ENCODE data around the gene CDKN1C.

GRCh38 chr11:2921742-2922493 lies 36.3 kb upstream of the CDKN1C start:
- TF ChIP-seq, protein P1, sequence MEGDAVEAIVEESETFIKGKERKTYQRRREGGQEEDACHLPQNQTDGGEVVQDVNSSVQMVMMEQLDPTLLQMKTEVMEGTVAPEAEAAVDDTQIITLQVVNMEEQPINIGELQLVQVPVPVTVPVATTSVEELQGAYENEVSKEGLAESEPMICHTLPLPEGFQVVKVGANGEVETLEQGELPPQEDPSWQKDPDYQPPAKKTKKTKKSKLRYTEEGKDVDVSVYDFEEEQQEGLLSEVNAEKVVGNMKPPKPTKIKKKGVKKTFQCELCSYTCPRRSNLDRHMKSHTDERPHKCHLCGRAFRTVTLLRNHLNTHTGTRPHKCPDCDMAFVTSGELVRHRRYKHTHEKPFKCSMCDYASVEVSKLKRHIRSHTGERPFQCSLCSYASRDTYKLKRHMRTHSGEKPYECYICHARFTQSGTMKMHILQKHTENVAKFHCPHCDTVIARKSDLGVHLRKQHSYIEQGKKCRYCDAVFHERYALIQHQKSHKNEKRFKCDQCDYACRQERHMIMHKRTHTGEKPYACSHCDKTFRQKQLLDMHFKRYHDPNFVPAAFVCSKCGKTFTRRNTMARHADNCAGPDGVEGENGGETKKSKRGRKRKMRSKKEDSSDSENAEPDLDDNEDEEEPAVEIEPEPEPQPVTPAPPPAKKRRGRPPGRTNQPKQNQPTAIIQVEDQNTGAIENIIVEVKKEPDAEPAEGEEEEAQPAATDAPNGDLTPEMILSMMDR (IDR thresholded peaks at IDR 0.05), result no peak
- TF ChIP-seq POLR2A (IDR thresholded peaks at IDR 0.05) (no peak), EP300 (IDR thresholded peaks at IDR 0.05) (no peak)
